Thoracic aorta (tissue), 2 donors: Measurements from ENCODE around the gene MAPK4. TPM values are rescaled to one million over a fixed set of nuclear protein-coding genes. Genes with fewer than 3 reads are reported as not detected.
"Not testable (repeated sequence)": the region's sequence is repeated elsewhere in the genome, so short reads cannot be mapped to it uniquely, and the experiment has no call there.

Source experiments
- ATAC-seq: fragments of 150-250 bp; one replicate; pipeline ENCODE4 v1.8.0; 2017; ENCODE audit warnings: low read depth; ENCODE audit not compliant: insufficient number of reproducible peaks, low FRiP score
- DNase-seq: peaks from one replicate; pipeline ENCODE4 v3.0.0-alpha.2; 2020; ENCODE audit warnings: low spot score
- H3K27ac ChIP-seq, 2 donors: fragments of 200-600 bp; sonication (generic); 1 replicate in 1 of 2; 2 replicates in 1 of 2; pipeline ENCODE4 v1.5.1; 2016; ENCODE audit warnings: mild to moderate bottlenecking in 2 of 2, moderate library complexity in 2 of 2
- H3K27me3 ChIP-seq: fragments of 200-600 bp; sonication (generic); replicated peaks from 2 replicates; pipeline ENCODE4 v1.6.0; 2016; ENCODE audit warnings: mild to moderate bottlenecking; ENCODE audit not compliant: insufficient read depth
- H3K36me3 ChIP-seq: fragments of 200-600 bp; sonication (generic); one replicate; pipeline ENCODE4 v1.5.1; 2016
- H3K4me1 ChIP-seq, 2 donors: fragments of 200-600 bp; sonication (generic); 1 replicate in 1 of 2; 2 replicates in 1 of 2; pipeline versions ENCODE4 v1.5.1 to v1.6.0; 2016; ENCODE audit warnings: low read depth in 2 of 2, mild to moderate bottlenecking in 1 of 2; ENCODE audit not compliant: control insufficient read depth in 1 of 2
- H3K4me3 ChIP-seq: fragments of 200-600 bp; sonication (generic); 2 replicates; pipeline ENCODE4 v1.5.1; 2016; ENCODE audit warnings: mild to moderate bottlenecking
- H3K9me3 ChIP-seq: fragments of 200-600 bp; sonication (generic); 2 replicates; pipeline ENCODE4 v1.5.1; 2016
- total RNA-seq, 2 donors: library from RNA; depleted of rRNA; stranded (reverse); fragments of >200 nt; gene quantifications; one replicate each; pipeline versions ENCODE4 v1.1.0 to v1.2.3, GENCODE V29; 2016
- TF ChIP-seq, protein P1 (sequence below): fragments of 200-600 bp; sonication (generic); IDR thresholded peaks from one replicate; pipeline ENCODE4 v1.5.1; 2019; ENCODE audit warnings: antibody characterized with exemption

Gene MAPK4
- 1 to 10 TPM; 1.5 to 4.0 TPM for total RNA-seq

DNA sequence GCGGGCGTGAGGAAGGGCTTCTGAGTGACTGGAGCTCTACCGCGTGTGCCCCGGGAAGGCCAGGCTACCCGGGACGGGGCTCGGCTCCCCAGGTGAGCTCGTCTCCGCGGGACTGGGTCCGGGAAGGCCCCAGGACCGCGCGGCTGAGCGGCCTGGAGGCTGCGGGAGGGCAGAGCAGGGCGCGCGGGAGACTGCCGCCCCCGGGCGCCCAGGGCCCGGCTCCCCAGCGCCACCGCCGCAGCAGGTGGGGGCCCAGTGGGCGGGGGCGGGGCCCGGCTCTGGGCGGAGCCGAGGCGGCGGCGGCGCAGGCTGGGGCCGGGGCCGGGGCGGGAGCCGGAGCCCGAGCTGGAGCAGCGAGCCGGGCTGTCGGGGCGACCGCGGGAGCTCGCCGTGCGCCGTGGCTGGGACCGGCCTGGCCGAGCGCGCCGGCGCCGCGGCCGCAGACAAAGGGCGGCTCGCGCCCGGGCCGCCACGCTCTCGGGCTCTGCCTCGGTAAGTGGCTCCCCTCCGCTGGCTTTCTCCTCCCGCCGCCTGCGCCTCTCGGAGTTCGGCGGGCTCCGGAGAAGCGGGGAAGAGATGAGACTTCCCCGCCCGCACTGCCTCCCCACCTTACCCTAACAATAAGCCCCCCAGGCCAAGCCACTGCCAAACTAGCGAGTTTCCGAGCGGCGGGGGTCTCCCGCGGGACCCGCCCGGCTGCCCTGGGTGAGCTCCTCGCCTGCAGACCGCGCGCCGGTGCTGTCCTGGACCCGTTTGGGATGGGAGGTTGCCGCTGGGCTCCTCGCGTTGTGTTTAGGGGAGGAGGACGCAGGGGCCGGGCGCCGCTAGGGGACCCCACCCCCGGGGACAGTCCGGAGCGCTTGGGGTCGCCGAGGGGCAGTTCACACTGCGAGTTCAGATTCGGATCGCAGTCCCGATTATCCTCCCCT is at the start of gene MAPK4:
Gene MAPK4, plus strand, starts transcription at position 336 of the 929 bp plus-strand sequence. CDS start 103,872 bp downstream, outside the sequence.
- H3K27me3 ChIP-seq = no peaks in the 10 kb centered on the region
- H3K27ac ChIP-seq = peak within 1 kb of the TSS; percentile 39 to 72
- H3K4me1 ChIP-seq = peaks cover 3 to 10% of the 10 kb centered on the region in 2 donors
- TF ChIP-seq, protein P1, sequence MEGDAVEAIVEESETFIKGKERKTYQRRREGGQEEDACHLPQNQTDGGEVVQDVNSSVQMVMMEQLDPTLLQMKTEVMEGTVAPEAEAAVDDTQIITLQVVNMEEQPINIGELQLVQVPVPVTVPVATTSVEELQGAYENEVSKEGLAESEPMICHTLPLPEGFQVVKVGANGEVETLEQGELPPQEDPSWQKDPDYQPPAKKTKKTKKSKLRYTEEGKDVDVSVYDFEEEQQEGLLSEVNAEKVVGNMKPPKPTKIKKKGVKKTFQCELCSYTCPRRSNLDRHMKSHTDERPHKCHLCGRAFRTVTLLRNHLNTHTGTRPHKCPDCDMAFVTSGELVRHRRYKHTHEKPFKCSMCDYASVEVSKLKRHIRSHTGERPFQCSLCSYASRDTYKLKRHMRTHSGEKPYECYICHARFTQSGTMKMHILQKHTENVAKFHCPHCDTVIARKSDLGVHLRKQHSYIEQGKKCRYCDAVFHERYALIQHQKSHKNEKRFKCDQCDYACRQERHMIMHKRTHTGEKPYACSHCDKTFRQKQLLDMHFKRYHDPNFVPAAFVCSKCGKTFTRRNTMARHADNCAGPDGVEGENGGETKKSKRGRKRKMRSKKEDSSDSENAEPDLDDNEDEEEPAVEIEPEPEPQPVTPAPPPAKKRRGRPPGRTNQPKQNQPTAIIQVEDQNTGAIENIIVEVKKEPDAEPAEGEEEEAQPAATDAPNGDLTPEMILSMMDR = no peak
- H3K4me3 ChIP-seq = peak within 1 kb of the TSS; percentile 72
- H3K9me3 ChIP-seq = peaks cover 2% of the 10 kb centered on the region
- DNase-seq (no peak), ATAC-seq (peak; percentile 45)
- no peaks in the 10 kb centered on the region for H3K36me3 ChIP-seq

DNA sequence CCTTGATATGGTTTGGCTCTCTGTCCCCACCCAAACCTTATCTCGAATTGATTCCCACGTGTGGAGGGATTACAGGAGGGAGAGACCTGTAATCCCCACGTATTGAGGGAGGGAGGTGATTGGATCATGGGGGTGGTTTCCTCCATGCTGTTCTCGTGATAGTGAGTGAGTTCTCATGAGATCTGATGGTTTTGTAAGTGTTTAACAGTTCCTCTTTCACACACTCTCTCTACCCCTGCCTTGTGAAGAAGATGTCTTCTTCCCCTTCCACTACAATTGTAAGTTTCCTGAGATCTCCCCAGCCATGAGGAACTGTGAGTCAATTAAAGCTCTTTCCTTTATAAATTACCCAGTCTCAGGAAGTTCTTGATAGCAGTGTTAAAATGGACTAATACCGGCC is 42.6 kb upstream of the MAPK4 start:
- not testable (repeated sequence) for H3K27me3 ChIP-seq, H3K4me3 ChIP-seq, H3K9me3 ChIP-seq, DNase-seq, H3K36me3 ChIP-seq, H3K4me1 ChIP-seq, ATAC-seq, H3K27ac ChIP-seq

DNA sequence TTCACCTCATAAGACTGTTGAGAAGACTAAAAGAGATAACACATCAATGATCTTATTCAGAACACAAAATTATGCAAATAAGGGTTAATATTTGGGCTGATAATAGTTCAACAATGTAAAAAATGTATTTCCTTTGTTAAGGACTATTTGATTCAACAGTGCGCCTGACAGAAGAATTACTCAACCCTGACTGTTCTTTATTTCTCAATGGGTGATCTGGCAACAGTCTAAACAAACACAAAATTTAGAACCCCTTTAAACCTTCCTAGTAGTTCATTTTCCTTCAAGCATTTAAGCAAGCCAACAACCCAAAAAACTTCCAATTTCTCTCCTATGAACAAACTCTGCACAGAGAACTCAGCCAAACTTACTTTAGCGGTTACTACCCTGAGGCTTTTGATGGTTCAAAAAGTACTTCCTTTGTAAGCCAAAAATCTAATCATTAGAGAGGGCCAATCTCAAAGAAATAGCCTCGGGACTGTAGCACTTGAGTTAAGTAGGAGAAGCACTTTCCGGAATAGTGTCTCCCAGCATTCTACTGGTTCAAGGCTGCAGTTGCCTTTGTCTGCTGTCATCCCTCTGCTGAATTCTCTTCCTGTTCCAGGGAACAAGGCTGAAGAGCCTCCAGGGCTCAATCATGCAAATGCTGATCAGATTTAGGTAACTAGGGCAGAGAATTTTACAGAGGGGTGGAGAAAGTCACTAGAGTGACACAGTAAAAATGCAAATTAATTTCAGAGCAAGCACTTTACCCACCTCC is 40.9 kb upstream of the MAPK4 start:
- Histone ChIP-seq H3K9me3 (no peaks in the 10 kb centered on the region), H3K27me3 (no peaks in the 10 kb centered on the region), H3K36me3 (no peaks in the 10 kb centered on the region), H3K4me1 (no peaks in the 10 kb centered on the region), H3K27ac (no peak overlapping the region), H3K4me3 (no peak overlapping the region)
- DNase-seq (no peak), ATAC-seq (no peak)
- TF ChIP-seq, protein P1 = no peak

DNA sequence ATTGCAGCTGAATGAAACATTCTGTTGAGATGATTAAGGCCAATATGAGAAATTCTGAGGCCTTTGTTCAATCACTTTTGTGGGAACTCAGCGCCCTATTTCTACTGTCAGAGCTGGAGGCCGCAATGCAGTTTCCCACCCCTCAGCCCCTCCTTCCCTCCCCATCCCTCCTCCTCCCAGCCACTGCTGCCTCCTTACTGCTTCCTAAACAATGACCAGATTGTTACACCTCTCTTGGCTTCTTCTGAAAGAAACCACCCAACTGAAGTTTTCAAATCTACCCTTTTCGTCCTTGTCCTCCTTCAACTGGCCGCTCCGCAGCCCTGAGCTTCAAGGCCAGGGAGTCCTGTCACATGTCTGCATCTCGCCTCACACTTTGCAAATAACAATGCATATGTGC is 36.7 kb upstream of the MAPK4 start:
- ATAC-seq = no peak
- no peak overlapping the region for H3K27ac ChIP-seq
- H3K36me3 ChIP-seq = no peaks in the 10 kb centered on the region
- DNase-seq = no peak
- H3K4me3 ChIP-seq = no peak overlapping the region
- H3K4me1 ChIP-seq = no peaks in the 10 kb centered on the region
- TF ChIP-seq, protein P1 = no peak
- H3K27me3 ChIP-seq = no peaks in the 10 kb centered on the region
- H3K9me3 ChIP-seq = no peaks in the 10 kb centered on the region

DNA sequence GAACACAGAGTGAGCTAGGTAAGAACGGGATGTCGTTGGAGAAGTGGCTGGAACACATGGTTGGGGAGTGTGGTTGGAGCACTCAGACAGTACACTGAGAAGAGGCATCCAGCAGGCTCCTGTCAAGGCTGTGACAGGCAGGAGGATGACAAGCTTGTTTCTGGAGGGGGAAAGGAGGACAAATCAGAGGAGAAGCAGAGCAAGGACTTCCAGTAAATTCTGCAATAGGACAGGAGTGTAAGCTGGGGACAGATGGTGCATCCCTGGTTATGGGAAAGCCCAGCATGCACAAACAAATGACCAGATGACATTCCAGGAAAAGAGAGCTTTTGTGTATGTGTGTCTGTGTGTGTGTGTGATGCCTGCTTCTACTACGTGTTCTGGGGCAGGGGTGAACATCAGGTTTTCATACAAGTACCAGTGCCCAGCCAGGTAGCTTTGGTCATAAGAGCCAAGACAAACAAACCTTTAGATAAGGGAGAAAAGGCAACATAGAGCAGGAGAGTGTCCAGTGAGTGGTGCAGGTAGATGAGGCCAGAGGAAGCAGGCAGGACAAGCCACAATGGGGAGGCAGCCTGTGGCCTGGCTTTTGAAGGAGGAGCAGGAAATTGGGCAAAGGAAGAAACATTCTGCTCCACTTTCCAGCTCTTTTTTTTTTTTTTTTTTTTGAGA is 32.1 kb upstream of the MAPK4 start:
- Histone ChIP-seq H3K36me3 (no peaks in the 10 kb centered on the region), H3K4me1 (no peaks in the 10 kb centered on the region), H3K9me3 (peaks cover 4% of the 10 kb centered on the region), H3K27me3 (no peaks in the 10 kb centered on the region), H3K27ac (no peak overlapping the region), H3K4me3 (no peak overlapping the region)
- DNase-seq (no peak), ATAC-seq (no peak)
- TF ChIP-seq, protein P1 = no peak
